IMR-90 (cell line): ENCODE data around the gene ACSBG1. TPM values are rescaled to one million over a fixed set of nuclear protein-coding genes. Genes with fewer than 3 reads are reported as not detected.

Source experiments
- ATAC-seq: fragments of 200-7000 bp; cut with Tn5 transposase; 2 replicates; pipeline ENCODE4 v1.9.1; 2020; ENCODE audit warnings: low read depth, mild to moderate bottlenecking, moderate library complexity
- BruUV-seq: library from RNA; stranded (reverse); fragments of 400-500 nt; replicated peaks from 2 replicates; lab custom pipeline; 2021; lab: Mats Ljungman, UMichigan
- CTCF ChIA-PET: fragments of 300-600 bp; formaldehyde crosslinking; extraction: SDS; loops from one replicate; lab custom pipeline; 2021; ENCODE audit warnings: antibody characterized with exemption; lab: Yijun Ruan, JAX
- POLR2A ChIA-PET: fragments of 300-600 bp; sonication (Branson Sonifier 250); formaldehyde crosslinking; loops from one replicate; lab custom pipeline; 2022; ENCODE audit warnings: antibody characterized with exemption; ENCODE audit not compliant: unreplicated experiment; lab: Charles Lee
- DNase-seq: peaks from one replicate; pipeline ENCODE4 v3.0.0; 2013
- H2AFZ ChIP-seq: replicated peaks from 2 replicates; pipeline ENCODE3; 2013; ENCODE audit warnings: low read length, mild to moderate bottlenecking; ENCODE audit not compliant: poor library complexity
- H2AK5ac ChIP-seq: 2 replicates; pipeline ENCODE4 v1.6.1; 2013; ENCODE audit warnings: low read depth, low read length, inconsistent platforms
- H2AK9ac ChIP-seq: replicated peaks from 2 replicates; pipeline ENCODE3; 2013; ENCODE audit warnings: mild to moderate bottlenecking, low read depth, low read length, moderate library complexity; ENCODE audit not compliant: poor library complexity
- H2BK120ac ChIP-seq: 2 replicates; pipeline ENCODE4 v1.6.1; 2013; ENCODE audit warnings: low read depth, low read length, inconsistent platforms
- H2BK15ac ChIP-seq: 3 replicates; pipeline ENCODE4 v1.6.1; 2013; ENCODE audit warnings: low read depth, low read length, inconsistent platforms
- H2BK20ac ChIP-seq: 2 replicates; pipeline ENCODE4 v1.6.1; 2013; ENCODE audit warnings: low read depth, mild to moderate bottlenecking, inconsistent platforms, low read length, moderate library complexity
- H2BK5ac ChIP-seq: 2 replicates; pipeline ENCODE4 v1.6.1; 2013; ENCODE audit warnings: mild to moderate bottlenecking, low read depth, low read length, inconsistent platforms; ENCODE audit not compliant: poor library complexity, severe bottlenecking
- H3K14ac ChIP-seq: replicated peaks from 2 replicates; pipeline ENCODE4 v1.6.1; 2013; ENCODE audit warnings: low read depth, low read length, inconsistent platforms
- H3K18ac ChIP-seq: 2 replicates; pipeline ENCODE4 v1.6.1; 2013; ENCODE audit warnings: low read depth, low read length, control low read depth
- H3K23ac ChIP-seq: 2 replicates; pipeline ENCODE4 v1.6.1; 2013; ENCODE audit warnings: low read depth, low read length, inconsistent platforms
- H3K27ac ChIP-seq: 2 replicates; pipeline ENCODE4 v1.5.1; 2013; ENCODE audit warnings: mild to moderate bottlenecking, control low read depth, low read length; ENCODE audit not compliant: insufficient read depth
- H3K27me3 ChIP-seq: 2 replicates; pipeline ENCODE4 v1.6.1; 2013; ENCODE audit warnings: low read length; ENCODE audit not compliant: control insufficient read depth, insufficient read depth
- H3K36me3 ChIP-seq: 2 replicates; pipeline ENCODE4 v1.6.1; 2013; ENCODE audit warnings: low read length, mixed read lengths; ENCODE audit not compliant: control insufficient read depth, insufficient read depth
- H3K4ac ChIP-seq: 2 replicates; pipeline ENCODE4 v1.6.1; 2013; ENCODE audit warnings: low read depth, low read length, inconsistent platforms
- H3K4me1 ChIP-seq: 2 replicates; pipeline ENCODE4 v1.6.1; 2013; ENCODE audit warnings: low read length, mixed read lengths; ENCODE audit not compliant: control insufficient read depth, insufficient read depth
- H3K4me2 ChIP-seq: 2 replicates; pipeline ENCODE4 v1.6.1; 2013; ENCODE audit warnings: low read depth, mild to moderate bottlenecking, control low read depth, low read length, moderate library complexity
- H3K4me3 ChIP-seq: 2 replicates; pipeline ENCODE4 v1.5.1; 2013; ENCODE audit warnings: low read depth, mild to moderate bottlenecking, control low read depth, low read length, moderate library complexity; ENCODE audit not compliant: insufficient read depth
- H3K56ac ChIP-seq: 2 replicates; pipeline ENCODE4 v1.6.1; 2013; ENCODE audit warnings: low read length, inconsistent platforms; ENCODE audit not compliant: insufficient read depth; ENCODE audit errors: extremely low read depth
- H3K79me1 ChIP-seq, 2 experiments: 2 replicates each; pipeline ENCODE4 v1.6.1; 2013; ENCODE audit warnings: low read length in 2 of 2, inconsistent platforms in 1 of 2, low read depth in 1 of 2
- H3K9ac ChIP-seq: 2 replicates; pipeline ENCODE4 v1.6.1; 2013; ENCODE audit warnings: low read depth, low read length, control low read depth
- H3K9me1 ChIP-seq: 2 replicates; pipeline ENCODE4 v1.6.1; 2013; ENCODE audit warnings: low read length, inconsistent platforms; ENCODE audit not compliant: insufficient read depth
- H3K9me3 ChIP-seq: 2 replicates; pipeline ENCODE4 v1.6.1; 2013; ENCODE audit warnings: low read length; ENCODE audit not compliant: control insufficient read depth, insufficient read depth
- H4K20me1 ChIP-seq: 2 replicates; pipeline ENCODE4 v1.6.1; 2013; ENCODE audit warnings: low read length, inconsistent platforms; ENCODE audit not compliant: insufficient read depth
- H4K5ac ChIP-seq: 2 replicates; pipeline ENCODE4 v1.6.1; 2013; ENCODE audit warnings: mild to moderate bottlenecking, low read depth, low read length, control low read depth
- H4K8ac ChIP-seq, 2 experiments: 2 replicates each; pipeline ENCODE4 v1.6.1; 2013; ENCODE audit warnings: low read depth in 2 of 2, low read length in 2 of 2, control low read depth in 1 of 2, inconsistent platforms in 1 of 2
- H4K91ac ChIP-seq: 2 replicates; pipeline ENCODE4 v1.6.1; 2013; ENCODE audit warnings: low read depth, low read length, inconsistent platforms; ENCODE audit not compliant: insufficient read depth
- FOS ChIP-seq: fragments of 150-350 bp; IDR thresholded peaks from 2 replicates; pipeline ENCODE4 v1.6.1; 2016; ENCODE audit warnings: low read depth, low read length
- MXI1 ChIP-seq: IDR thresholded peaks from 2 replicates; pipeline ENCODE4 v1.6.1; 2012; ENCODE audit warnings: low read depth, mild to moderate bottlenecking, low read length, moderate library complexity, borderline replicate concordance
- RCOR1 ChIP-seq: IDR thresholded peaks from 2 replicates; pipeline ENCODE4 v1.6.1; 2012; ENCODE audit warnings: mild to moderate bottlenecking, low read length, improper control_type of control experiment; ENCODE audit not compliant: insufficient replicate concordance
- RFX5 ChIP-seq: IDR thresholded peaks from 2 replicates; pipeline ENCODE4 v1.8.0; 2012; ENCODE audit warnings: low read depth, mild to moderate bottlenecking, low read length, moderate library complexity
- WGBS, 2 experiments: methylation state at CpG; one replicate each; pipeline versions ENCODE4 v1.1.5 to v1.1.7; 2013; ENCODE audit warnings: missing lambda C conversion rate in 2 of 2; ENCODE audit not compliant: insufficient read length in 1 of 2; ENCODE audit errors: extremely low coverage in 2 of 2; 5-methylcytosine and 5-hydroxymethylcytosine counted together
- dilution Hi-C: fragments of 300-500 bp; cut with HindIII; formaldehyde crosslinking; loops from one replicate; pipeline ENCODE4 v1.14.3; 2018; ENCODE audit warnings: low sequenced_read_pairs; ENCODE audit not compliant: unreplicated experiment
- in situ Hi-C: fragments of 300-500 bp; cut with MboI; formaldehyde crosslinking; loops from 3 replicates; pipeline ENCODE4 v1.14.3; 2019; ENCODE audit warnings: low sequenced_read_pairs, inconsistent platforms, mixed read lengths
- intact Hi-C: fragments of 100-400 bp; cut with micrococcal nuclease; formaldehyde crosslinking; loops from 2 replicates; pipeline ENCODE4 v1.10.0; 2022
- polyA plus RNA-seq, 3 experiments: library from polyadenylated mRNA; depleted of rRNA; stranded (reverse); fragments of >200 nt; gene quantifications; 2 replicates each; pipeline ENCODE4 v1.2.3, GENCODE V29; 2012; ENCODE audit warnings: low replicate concordance in 1 of 3
- total RNA-seq: library from RNA; depleted of rRNA; stranded (reverse); fragments of >200 nt; gene quantifications from 2 replicates; pipeline ENCODE4 v1.2.3, GENCODE V29; 2012

Gene ACSBG1
- total and polyA plus RNA-seq, 2 of the 4 experiments (the other 2 are of a cell fraction), result 0.02 TPM; not detected in 1

GRCh38 chr15:78266806-78267205 lies 32.4 kb upstream of the ACSBG1 start:
- Histone ChIP-seq H2BK15ac (no peak overlapping the region), H3K18ac (no peak overlapping the region; the same call in 1 of the 2 replicates), H4K20me1 (no peaks in the 10 kb centered on the region), H2AFZ (no peak overlapping the region), H3K27me3 (peaks cover 12% of the 10 kb centered on the region), H2AK9ac (no peak overlapping the region), H4K91ac (no peak overlapping the region), H3K27ac (no peak overlapping the region), H4K8ac (no peak overlapping the region), H3K4me3 (no peak overlapping the region), H4K5ac (no peak overlapping the region; the same call in 1 of the 2 replicates), H3K14ac (no peak overlapping the region), H3K4ac (no peak overlapping the region), H3K9ac (no peak overlapping the region), H2BK20ac (no peak overlapping the region), H3K9me1 (0 out of 2 replicates have a peak, but pooled peaks cover 3% of the 10 kb centered on the region), H2BK120ac (no peak overlapping the region; the same call in 1 of the 2 replicates), H3K4me1 (peaks cover 10% of the 10 kb centered on the region), H3K56ac (no peak overlapping the region), H3K9me3 (no peaks in the 10 kb centered on the region), H3K36me3 (no peaks in the 10 kb centered on the region), H3K4me2 (no peak overlapping the region), H2BK5ac (no peak overlapping the region), H3K23ac (no peak overlapping the region), H3K79me1 (no peaks in the 10 kb centered on the region), H2AK5ac (no peak overlapping the region; the same call in 1 of the 2 replicates)
- DNase-seq (no peak), ATAC-seq (no peak)
- no TSS peak for BruUV-seq
- WGBS, 2 experiments, result no CpG with 5 or more reads among the region's 2 CpGs
- POLR2A ChIA-PET, result no interaction called here
- in situ Hi-C loops, result no loop called here
- CTCF ChIA-PET, result interaction anchor here (1.0 kb wide), 1 partner anchor 16 kb away, joined by 3 read pairs; no protein-coding TSS in a partner anchor
- intact Hi-C loops, result no loop called here
- dilution Hi-C loops, result no loop called here
- TF ChIP-seq MXI1 (no peak), RFX5 (no peak), RCOR1 (no peak), FOS (no peak)
